Ramos (cell line): ENCODE measurements around the gene LRRC9.
"Not testable (repeated sequence)": the region's sequence is repeated elsewhere in the genome, so short reads cannot be mapped to it uniquely, and the experiment has no call there.

Source experiments
- in situ Hi-C: fragments of 300-500 bp; cut with MboI; formaldehyde crosslinking; loops from one replicate; pipeline ENCODE4 v1.14.3; 2022; ENCODE audit warnings: low sequenced_read_pairs; ENCODE audit not compliant: unreplicated experiment

The LRRC9 gene

DNA sequence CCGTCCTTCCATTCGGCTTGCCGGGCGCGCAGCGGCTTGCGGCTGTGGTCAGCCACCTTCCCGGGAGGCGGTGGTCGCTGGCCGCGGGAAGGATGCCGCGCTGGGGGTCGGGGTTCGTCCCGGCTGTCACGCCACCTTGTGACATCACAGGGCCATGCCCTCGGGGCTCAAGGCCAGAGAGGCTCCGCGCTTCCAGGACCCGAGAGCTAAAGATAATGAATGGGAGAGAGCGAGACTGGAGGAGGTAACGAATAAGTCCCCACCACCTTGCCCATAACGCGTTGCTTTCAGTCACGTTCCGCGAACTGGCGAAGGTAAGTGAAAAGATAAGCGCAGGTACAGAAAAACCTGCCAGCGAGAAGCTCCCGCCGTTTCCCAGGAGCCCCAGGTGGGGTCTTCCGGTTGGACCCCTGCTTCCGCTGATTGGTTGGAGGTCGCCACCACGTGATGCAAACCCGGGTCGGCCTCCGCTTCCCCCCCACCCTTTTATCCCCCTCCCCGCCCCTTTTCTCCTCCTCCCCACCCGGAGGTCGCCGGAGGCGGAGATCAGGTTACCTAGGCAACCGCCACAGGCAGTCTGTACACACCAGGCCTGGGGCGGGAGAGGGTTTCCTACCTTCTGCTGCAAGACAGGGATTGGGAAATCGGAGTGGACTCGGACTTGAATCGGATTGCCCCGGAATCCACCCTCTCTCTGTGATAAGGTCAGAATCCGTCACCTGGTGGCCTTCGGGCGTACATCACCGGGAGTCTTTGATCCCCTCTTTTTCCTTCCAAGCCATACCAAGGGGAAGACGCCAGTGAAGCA lies at the start of gene LRRC9:
LRRC9 (plus strand) TSS at position 575 of the 808 bp plus-strand sequence.
- in situ Hi-C loops = no loop called here

DNA sequence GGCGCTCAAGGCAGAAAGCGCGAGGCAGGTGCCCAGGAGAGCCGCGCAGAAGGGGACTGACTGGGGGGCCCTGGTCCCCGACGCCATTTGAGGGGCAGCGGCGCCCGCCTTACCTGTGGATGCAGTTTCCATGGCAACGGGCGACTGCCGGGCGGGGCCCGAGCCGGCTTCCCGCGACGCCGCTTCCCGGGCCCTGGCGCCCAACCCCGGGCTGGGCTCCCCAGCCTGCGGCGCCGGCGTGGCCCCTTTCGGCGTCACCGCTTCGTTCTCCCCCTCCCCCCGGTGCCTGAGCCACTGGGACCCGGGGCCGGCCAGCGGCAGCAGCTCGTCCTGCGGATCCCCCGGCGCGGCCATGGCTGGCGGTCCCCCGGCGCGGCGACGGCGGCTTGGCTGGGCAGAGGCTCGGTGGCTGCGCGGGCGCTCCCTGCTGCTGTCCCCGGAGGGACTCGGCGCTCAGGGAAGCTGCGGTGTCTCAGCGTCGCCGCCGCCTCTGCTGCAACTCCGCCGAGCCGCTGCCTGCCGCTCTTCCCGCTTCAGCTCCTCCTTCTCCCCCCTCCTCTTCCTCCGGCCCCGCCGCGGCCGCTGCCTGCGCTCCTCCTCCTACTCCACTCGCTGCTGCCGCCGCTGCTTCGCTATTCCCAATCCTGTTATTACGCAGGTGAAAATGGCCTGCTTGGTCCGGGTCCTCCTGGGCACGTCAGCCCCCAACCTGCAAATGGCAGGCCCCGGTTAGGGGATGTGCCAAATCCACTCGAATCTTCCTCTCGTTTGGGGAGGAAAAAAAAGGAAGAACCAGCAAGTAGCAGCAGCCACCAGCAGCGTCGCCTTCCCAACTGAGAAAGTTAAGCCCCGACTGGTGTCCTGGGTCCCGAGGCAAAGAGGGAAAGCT lies 49.4 kb upstream of the LRRC9 start, which contains the start of gene RTN1:
RTN1 (minus strand) TSS at position 500 of the 889 bp plus-strand sequence; CDS start at position 354, 146 bp downstream.
- in situ Hi-C loops = no loop called here

DNA sequence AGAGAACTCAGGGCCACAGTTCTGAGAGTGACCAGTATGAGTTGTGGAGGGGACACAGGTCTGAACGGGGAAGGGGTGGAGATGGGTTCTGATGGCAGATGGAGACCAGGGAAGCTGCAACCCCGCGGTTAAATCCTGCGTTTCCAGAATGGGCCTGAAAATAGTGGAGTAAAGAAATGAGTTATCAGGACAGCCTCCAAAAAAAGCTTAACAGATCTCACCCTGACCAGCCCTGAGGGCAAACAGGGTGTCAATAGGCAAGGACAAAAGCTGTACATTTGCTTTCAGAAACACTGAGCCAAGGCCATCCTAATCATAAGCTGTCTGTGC lies 48.8 kb upstream of the LRRC9 start:
- in situ Hi-C loops = no loop called here

DNA sequence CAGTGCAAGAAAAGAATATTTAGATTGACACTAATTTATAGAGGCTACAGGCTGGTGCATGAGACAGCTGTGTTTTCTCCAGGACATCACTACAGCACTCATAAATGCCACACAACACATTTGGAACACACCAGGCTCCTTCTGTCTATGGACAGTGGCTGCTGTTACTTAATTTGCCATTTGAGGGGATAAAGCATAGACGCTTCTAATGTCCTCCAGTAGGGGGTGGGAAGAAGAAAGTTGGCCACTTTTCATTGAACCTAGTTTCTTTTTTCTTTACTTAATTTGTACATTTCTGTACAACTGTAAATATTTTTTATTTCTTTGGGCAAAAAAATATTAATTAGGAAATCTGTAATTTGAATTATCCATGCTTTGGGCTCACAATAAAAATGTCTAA lies 37.0 kb upstream of the LRRC9 start:
- in situ Hi-C loops = no loop called here

DNA sequence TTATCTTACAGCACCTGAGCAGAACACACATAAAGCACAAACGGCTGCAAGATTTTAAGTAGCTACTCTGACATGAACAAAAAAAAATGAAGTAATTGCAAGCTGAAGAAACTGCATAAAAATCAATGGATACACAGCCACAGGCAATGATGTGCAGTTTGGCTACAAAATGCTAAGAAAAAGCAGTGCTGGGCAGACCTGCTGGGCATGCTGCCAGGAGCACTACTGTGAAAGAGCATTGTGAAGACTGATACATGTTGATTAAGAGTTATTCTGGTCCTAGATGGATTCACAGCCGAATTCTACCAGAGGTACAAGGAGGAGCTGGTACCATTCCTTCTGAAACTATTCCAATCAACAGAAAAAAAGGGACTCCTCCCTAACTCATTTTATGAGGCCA lies 29.3 kb upstream of the LRRC9 start:
- in situ Hi-C loops = no loop called here

DNA sequence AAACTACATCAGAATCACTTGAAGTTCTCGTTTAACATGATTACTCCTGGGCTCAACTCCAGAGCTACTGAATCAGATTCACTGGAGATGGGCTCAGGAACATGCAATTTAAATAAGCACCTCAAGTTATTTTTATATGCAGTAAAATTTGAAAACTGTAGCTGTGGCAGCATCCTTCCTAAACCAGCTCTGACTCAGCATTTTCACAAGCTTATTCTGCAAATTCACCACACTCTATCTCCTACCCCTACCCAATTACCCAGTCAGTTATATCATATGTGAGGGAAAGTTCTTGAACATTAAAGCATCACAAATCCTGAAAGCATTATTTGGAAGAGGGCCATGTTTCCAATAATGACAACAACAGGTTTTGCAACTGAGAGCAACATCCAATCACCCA lies 24.2 kb upstream of the LRRC9 start:
- in situ Hi-C loops = no loop called here

DNA sequence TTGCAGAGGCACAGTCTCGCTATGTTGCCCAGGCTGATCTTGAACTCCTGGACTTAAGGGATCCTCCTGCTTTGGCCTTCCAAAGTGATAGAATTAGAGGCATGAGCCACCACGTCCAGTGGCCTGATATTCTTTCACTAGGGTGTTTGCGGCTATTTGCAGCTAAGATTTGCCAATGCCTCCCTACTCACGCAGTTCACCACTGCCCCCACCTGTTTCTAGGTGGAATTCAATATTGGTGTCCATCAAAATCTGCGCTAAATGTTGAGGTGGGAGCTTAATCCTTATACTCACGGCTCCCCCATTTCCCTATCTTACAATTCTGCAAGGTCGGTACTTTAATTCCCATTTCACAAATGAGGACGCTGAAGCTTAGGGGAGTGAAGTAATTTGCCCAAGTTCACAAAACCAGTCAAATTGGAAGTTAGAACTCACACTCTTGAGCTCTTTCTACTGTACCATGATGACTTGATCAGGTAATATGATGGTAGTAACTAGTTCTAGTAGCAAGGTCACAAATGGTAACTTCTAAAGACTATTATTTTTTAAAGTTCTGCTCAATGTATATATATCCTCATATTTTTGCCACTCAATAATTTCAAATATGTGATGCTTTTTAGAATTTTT lies 22.1 kb upstream of the LRRC9 start:
- in situ Hi-C loops = no loop called here

DNA sequence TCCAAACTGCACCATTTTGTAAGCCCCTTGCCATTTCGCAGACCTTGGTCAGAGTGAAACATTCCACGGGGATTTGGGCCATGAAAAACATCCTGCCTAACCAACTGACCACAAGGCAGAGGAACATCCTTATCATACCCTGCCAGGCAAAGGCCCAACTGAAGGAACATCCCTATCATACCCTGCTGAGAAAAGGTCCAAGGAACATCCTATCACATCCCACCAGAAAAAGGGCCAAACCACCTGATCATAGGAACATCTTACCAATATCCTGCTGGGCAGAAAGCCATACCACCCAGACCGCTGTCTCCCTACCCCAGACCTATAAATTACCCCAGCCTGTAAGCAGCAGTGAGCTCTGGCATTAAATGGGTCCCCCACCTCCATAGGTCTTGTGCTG lies 19.4 kb upstream of the LRRC9 start:
- in situ Hi-C loops = no loop called here

DNA sequence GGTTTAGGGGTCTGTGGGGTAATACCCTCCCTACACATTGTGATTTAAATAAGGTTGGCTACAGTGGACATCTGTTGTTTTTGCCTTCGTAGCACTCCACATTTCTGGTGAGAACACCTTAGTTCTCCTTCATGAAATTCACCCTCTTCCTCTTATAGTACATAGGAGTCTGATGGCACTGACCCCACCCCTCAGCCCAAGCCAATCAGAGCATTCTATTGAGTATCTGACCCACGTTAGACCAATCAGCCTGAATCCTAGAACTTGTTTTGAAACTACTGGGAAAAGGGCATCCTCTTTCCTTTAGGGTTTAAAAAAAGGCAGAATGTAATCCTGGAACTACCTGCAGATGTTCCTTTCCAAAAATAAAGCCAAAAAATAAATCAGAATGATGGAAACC lies 15.8 kb upstream of the LRRC9 start:
- in situ Hi-C loops = no loop called here

DNA sequence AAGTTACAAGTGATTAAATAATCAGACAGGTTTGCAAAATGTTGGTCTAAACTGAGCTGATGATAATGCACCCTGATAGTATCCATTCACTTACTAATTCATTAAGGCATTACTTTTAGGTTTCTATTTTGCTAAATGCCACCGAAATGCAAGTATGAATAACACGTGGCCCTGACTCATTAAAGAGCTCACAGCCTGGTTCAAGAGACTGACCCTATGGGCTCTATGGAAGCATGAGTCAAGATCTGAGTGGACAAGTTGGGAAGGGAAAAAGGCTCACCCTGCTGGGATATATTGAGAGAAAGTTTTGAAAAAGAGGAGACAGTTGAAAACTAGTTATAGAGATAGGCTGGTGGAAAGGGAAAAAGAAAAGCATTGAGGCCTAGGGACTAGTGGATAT lies 14.8 kb upstream of the LRRC9 start:
- in situ Hi-C loops = no loop called here

DNA sequence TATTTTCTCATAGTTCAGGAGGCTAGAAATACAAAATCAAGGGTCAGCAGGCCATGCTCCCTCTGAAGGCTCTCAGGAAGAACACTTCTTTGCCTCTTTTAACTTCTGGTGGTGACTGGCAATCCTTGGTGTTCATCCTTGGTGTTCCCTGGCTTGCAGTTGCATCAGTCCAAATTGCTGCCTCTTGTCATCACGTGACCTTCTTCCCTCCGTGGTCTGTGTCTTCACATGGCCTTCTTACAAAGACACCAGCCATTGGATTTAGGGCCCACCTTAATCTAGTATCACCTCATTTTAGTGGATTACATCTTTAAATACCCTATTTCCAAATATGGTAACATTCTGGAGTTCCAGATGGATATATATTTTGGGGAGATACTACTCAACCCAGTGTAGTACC lies 7.5 kb upstream of the LRRC9 start:
- in situ Hi-C loops = no loop called here

DNA sequence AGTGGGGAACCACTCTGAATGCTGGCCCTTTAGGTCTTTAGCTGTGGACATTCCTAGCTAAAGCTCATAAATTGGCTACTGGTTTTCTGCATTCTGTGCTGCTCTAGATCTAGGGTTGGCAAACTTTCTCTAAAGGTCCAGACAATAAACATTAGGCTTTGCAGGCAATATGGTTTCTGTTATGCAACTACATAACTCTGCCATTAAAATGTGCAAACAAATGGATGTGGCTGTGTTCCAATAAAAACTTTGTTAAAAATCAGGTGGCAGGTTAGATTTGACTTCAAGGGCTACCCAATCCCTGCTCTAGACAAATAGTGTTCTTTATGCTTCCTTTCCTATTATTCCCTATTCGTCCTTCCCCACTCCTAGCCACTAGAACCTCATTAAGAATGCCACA lies 6.8 kb upstream of the LRRC9 start:
- in situ Hi-C loops = no loop called here

DNA sequence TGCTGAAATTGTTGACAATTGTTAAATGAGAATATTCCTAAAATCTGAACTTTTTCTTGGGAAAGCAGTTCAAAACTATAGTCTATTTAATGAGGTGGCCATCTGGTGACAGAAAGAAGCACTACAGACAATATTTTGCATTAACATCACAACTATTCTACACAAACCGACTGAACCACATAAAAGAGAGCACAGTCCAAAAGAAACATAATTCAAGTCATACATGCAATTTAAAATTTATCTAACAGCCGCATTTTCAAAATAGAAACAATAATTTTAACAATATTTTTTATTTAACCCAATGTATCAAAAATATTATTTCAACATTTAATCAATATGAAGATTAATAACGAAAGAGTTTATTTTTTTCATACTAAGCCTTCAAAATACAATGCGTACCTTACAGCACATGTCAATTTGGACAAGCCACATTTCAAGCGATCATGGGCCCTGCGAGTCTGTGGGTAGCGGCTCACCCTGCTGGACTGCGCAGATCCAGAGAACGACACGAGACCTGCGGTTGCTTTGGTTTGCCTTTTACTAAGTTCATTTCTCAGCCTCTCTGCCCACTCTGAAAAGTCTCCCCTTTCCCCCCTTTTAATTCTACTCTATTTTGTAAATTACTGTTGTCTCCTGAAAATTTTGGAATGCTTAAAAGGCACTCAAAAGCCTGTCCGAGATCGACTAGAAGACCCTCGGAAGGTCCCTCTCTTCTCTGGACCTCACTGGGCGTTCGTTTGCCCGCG lies 947 bp upstream of the LRRC9 start:
- in situ Hi-C loops = no loop called here

DNA sequence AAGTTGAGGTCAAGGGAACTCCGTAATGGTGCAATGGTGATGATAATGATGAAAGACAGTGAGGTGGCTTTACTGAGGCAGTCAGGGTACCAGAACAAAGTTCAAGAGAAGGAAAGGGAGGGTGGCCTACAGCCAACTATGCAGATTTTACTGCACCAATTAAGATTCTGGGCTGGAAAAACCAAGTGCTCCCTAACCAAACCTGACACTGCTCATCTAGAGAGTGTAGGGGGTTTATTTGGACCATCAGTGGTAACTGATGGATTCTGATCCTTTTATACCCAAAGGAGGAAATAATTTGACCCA lies 387 bp downstream of the LRRC9 start:
- in situ Hi-C loops = no loop called here

DNA sequence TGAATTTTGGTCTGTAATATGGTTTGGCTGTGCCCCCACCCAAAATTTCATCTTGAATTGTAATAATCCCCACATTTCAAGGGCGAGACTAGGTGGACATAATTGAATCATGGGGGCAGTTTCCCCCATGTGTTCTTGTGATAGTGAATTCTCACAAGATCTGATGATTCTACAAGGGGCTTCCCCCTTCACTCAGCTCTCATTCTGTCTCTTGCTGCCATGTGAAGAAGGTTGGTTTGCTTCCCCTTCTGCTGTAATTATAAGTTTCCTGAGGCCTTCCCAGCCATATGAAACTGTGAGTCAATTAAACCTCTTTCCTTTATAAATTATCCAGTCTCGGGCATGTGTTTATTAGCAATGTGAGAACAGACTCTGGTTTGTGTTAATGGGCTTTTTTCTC lies 5.9 kb downstream of the LRRC9 start:
- in situ Hi-C loops = no loop called here

DNA sequence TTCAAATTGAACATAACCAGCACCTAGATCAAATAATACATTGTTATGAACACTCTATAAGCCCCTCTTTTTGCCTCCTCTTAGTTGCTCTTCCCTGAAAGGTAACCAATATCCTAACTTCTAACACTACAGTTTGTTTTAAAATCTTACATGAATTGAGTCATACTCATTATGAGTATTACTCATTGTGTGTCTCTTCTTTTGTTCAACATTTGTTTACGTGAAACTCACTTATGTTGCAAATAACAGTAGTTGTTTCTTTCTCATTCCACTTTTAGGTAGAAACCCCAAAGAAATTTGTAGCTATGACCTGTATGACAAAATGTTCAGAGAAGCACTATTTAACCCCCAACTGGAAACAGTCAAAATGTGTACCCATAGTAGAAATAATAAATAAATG lies 6.6 kb downstream of the LRRC9 start:
- in situ Hi-C loops = no loop called here

DNA sequence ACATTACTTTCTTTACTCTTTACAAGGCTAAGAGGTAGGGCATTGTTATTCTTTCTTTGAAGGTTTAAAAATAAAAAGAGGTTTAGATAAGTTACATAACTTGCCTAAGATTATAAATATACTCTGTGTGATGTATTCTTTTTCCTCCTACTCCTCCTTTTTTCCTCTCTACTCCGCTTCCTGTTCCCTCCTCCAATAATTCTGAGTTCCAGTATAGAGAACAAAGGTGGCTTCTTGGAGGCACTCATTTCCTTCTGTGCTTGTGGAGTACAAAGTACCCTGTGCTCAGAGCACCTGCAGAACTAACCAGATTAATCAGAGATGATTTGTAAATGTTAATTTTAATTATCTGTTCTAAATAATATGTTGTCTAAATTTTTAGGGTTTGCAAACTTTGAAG lies 11.3 kb downstream of the LRRC9 start:
- in situ Hi-C loops = no loop called here

DNA sequence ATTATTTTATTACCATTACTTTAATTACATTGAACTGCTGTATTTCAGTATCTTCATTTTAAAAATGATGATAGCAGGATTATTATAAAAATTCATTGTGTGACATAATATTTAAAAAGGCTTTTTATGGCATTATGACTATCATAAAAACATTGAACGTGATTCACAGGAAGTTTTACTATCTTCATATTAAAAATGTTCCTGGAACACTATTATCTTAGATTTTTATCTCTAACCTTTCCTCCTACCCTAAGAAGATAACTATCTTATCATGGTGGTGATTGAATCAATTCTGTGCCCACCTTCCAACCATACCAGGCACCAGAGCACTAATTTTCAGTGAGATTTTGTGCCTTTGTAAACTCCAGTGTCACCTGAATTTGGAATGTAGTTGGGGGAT lies 16.2 kb downstream of the LRRC9 start:
- in situ Hi-C loops = no loop called here

DNA sequence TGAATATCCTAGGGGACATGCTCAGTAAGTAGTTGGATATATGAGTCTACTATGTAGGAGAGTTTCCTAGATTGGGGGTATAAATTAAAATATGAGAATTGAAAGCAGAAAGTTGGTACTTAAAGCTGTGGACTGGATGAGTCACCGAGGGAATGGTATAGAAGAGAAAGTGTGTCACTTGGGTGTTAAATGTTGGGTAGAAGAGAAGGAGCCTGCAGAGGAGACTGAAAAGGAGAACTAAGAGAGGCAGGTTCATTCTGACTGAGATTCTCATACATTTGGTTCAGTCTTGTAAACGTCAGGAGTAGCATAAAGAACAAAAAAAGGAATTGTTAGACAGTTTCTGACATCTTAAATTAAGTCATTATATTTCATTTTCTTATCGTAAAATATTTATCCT lies 19.9 kb downstream of the LRRC9 start:
- in situ Hi-C loops = no loop called here

DNA sequence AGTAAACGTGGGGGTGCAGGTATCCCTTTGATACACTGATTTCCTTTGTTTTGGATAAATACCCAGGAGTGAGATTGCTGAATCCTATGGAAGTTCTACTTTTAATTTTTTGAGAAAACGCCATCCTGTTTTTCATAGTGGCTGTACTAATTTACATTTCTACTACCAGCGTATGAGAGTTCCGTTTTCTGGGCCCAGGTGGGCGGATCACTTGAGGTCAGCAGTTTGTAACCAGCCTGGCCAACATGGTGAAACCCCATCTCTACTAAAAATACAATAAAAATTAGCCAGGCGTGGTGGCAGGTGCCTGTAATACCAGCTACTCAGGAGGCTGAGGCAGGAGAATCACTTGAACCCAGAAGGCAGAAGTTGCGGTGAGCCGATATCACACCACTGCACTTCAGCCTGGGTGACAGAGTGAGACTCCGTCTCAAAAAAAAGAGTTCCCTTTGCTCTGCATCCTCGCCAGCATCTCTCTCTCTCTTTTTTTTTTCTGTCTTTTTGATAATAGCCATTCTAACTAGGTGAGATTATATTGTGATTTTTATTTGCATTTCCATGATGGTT lies 22.4 kb downstream of the LRRC9 start:
- in situ Hi-C loops = not testable (repeated sequence)
